SK-N-MC (cell line): ENCODE results near the gene LSM10.

Experiments used
- EZH2 ChIP-seq: fragments of 200-600 bp; sonication (generic); IDR thresholded peaks from one replicate; pipeline ENCODE4 v1.6.1; 2017; ENCODE audit warnings: antibody characterized with exemption
- FOXP2 ChIP-seq: optimal IDR thresholded peaks from 2 replicates; pipeline ENCODE3; 2011; ENCODE audit warnings: mild to moderate bottlenecking, moderate library complexity; ENCODE audit not compliant: insufficient read depth; ENCODE audit errors: extremely low read length, control extremely low read depth
- POLR2AphosphoS5 ChIP-seq: IDR thresholded peaks from 2 replicates; pipeline ENCODE4 v1.6.1; 2012; ENCODE audit warnings: mild to moderate bottlenecking, low read depth, low read length, borderline replicate concordance

DNA sequence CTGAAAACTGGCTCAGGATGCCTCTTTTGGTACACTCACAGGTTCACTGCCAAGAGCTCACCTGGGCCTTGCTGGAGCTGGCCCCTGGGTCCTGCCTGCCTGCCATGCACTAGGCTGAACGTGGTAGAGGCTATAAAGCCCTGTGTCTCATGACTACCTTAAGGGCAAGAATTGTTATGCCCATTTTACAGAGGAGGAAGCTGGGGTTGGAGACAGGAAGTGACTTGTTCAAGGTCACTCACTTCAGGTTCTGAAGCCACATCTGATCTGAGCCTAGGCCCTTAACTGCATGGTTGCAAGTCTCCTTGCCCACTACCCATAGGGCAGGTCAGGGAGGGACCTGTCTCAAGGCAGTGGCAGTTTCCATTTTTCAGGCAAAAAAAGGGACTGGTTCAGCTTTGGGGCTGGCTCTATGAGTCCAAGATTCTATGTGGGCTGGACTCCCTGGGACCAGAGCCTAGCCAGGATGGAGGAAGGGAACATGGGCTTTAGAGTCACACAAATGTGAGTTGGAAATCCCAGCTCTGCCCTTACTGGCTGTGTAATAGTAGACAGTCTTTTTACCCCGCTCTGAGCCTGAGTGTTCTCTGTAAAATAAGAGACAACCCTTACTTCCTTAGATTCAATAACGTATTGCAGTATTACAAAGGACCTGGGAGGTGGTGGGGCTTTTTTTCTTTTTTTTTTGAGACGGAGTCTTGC lies 19.8 kb downstream of the LSM10 start:
- TF ChIP-seq EZH2 (no peak), POLR2AphosphoS5 (no peak), FOXP2 (no peak)
